ENCODE measurements around the gene ADGRD1.

Gene ADGRD1

DNA sequence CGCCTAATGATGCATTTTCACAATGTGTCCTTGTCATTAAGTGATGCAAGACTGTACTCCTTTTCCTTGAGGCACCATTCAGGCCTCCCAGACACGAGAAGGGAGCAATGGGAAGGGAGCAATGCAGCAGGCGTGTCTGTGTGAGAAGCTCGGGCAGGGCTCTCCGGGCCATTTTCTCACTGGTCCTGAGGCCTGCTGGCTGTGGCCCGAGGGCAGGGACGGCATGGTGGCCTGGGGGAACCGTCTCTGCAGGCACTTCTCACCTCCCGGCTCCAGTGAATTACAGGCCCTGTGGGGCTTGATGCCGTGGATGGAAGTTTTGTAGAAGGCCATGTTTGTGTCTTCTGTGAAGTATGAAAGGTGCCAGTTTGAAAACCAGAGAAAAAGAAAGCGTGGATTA is 71.0 kb downstream of the ADGRD1 start:
- DNase-seq (ENCODE audit: low read depth in 2 of 2): no peak

DNA sequence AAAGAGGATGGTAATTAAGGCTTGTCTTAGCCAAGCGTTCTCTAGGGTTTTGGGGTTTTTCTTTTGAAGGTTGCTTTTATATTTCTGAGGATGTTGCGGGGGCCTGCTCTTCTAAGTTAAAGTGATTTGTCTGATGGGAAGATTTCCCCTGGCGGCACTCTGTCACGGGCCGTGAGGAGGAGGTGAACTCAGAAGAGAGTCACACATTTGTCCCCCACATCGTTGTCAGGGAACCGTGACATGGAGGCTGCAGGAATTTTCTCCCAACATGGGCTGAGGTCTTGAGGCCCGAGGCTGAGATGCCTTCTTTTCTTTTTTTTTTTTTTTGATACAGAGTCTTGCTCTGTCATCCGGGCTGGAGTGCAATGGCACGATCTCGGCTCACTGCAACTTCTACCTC is 71.5 kb downstream of the ADGRD1 start:
- DNase-seq (ENCODE audit: low read depth in 2 of 2): no peak

DNA sequence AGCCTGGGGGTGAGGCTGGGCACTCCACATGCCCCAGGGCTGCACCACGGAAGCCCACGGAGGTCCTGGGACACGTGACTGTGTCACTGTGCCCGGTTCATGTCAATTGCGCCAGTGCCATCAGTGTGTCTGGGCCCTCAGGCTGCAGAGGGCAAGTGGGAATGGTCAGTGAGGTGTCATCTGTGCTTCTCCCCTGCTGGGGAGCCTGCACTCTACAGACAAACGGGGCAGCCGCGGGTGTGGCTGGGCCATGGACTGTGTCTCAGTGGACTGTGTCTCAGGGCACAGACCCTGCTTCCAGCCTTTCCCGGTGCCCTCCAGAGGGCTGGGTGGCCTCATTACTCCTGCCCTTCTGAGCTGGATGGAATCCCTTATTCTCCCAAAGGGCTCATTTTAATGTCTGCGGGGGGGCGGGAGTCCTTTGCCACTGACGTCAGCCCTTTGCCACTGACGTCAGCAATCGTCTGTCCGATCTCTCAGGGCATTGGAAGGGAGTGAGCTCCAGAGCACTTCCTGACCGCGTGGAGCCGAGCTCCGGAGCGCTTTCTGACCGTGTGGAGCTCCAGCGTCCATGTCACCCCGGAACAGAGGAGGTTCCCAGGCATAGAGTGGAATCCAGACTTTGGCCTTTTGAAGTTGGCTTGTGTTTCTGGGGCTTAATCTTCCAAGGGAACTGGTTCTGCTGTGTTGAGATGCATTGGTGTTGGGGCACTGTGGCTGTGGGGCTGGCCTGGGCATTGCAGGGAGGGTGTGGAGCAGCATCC is 72.4 kb downstream of the ADGRD1 start:
- DNase-seq (ENCODE audit: low read depth in 2 of 2): no peak

DNA sequence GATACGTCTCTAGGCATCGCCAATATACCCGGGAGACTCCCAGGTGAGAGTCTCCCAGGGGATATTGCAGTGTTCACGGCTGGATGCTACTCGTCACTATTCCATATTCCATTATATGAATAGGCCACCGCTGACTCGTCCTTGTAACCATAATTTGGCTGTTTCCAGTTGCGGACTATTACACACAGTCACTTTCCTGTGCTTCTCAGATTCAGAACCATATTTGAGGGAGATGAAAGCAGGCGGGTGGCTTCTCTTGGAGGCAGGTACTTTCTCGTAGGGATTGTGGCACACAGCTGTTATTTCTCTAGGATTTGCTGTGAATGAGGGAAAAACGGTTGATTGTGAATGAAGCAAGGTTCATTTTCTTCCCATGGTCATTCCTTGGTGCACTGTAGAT is 73.0 kb downstream of the ADGRD1 start:
- no peak for DNase-seq (ENCODE audit: low read depth in 2 of 2)

DNA sequence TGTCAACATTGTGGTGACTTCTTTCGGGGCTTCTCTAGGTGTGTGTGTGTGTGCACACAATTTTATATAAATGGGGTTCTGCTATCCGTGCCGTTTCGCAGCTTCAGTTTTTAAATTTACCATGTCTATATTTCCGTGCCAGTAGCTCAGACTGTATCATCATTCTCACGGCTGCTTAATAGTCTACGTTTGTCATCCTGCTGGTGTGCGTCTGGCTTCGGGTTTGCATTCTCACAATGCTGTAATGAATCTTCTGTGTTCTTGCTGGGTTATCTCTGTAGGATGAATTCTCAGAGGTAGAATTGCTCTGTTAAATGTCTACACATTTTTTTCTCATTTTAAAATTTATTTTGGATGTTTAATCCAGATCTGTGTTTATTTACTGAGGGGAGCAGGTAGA is 73.6 kb downstream of the ADGRD1 start:
- DNase-seq (ENCODE audit: low read depth in 2 of 2): no peak

DNA sequence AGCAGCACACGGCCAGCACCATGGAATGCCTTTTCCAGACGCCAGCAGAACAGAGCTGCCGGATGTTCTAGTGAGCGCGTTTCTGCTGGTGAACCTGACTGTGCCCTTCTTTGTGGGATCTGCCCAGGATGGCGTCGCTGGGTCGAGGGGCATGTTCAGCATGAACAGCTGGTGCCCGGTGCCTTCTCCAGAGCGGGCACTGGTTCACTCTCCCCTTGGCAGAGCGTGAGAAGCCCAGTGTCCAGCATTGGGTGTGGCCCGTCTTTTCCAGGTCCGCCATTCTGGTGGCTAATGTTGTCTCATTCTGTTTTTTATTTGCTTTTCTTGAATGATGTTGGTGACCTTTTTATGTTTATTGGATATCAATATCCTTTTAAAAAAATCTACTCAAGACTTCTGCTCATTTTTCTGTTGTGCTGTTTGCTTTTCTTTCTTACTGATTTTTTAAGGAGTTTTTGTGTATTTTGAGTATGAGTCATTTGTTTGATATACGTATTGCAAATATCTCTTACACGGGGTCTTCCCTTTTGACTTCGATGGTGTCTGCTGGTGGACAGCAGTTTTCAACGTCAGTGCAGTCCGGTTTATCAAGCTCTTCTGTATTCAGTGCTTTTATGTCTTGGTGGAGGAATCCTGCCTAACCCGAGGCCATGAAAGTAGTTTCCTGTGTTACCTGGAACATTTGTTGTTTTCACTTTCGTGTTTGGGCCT is 74.3 kb downstream of the ADGRD1 start:
- DNase-seq (ENCODE audit: low read depth in 2 of 2): no peak

DNA sequence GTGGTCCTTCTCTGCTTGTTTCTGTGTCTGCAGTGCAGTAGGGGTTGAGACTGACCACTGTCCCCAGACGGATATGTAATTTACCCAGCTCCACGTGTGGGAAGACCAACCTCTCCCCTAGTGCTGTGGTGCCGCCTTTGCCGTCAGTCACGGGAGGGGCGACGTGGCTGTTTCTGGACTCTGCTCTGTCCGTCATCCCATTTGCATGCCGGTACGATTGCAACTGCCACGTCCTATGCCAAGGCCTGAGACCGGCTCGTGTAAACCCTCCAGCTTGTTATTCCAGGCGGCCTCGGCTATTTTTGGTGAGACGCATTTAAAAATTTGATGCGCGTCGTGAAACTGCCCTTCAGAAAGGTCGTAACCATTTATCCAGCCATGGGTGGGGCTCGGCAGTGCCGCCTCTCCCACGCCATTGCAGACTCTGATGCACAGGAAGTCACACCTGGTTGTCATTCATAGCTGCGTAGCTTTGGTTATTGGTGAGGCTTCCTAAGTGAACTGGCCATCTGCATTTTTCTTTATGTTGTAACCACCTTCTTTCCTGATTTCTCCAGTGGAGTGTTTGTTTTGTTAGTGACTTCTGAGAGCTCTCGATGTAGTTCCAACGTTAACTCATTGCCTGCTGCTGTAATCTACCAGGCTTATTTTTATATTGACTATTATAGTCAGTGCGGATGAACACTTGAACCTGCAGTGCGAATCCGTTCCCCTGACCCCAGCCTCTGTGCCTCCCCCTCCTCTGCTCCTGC is 75.1 kb downstream of the ADGRD1 start:
- DNase-seq (ENCODE audit: low read depth in 2 of 2): no peak

DNA sequence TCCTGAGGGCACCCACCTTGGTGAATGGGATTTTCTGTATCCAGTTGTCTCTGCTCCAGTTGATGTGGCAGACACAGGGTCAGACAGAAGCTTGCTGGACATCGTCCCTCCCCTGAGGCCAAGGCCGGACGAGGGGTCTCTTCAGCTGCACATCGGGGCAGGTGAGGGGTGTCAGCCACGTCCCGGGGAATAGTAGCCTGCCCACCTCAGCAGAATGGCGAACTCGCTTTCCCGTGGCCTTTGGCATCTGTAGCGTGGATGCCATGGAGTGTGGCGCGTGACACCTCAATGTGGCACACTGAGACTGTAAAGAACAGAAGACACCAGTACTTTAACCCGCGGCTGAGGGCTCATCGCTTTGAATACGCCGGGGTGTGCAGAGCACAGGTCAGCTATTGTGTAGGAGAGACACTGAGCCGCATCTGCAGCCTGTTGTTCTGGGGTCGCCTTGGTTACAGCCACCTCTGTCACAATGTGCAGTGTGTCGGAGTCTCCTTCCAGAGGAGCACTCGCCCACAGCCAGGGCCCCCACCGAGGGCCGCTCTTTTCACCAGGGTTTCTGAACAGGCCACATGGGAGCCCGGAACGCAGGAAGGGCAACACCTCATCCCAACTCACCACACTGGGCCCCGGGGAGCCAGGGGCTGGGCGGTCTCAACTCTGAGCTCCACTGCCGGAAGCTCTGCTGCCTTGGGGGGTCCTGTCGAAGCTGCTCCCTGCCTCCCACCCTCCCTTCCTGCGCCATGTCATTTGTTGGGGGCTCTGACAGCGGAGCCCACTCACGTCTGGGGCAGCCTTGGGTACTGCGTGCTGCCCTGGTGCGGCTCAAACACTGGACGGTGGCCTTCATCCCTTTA is 77.0 kb downstream of the ADGRD1 start:
- no peak for DNase-seq (ENCODE audit: low read depth in 2 of 2)

DNA sequence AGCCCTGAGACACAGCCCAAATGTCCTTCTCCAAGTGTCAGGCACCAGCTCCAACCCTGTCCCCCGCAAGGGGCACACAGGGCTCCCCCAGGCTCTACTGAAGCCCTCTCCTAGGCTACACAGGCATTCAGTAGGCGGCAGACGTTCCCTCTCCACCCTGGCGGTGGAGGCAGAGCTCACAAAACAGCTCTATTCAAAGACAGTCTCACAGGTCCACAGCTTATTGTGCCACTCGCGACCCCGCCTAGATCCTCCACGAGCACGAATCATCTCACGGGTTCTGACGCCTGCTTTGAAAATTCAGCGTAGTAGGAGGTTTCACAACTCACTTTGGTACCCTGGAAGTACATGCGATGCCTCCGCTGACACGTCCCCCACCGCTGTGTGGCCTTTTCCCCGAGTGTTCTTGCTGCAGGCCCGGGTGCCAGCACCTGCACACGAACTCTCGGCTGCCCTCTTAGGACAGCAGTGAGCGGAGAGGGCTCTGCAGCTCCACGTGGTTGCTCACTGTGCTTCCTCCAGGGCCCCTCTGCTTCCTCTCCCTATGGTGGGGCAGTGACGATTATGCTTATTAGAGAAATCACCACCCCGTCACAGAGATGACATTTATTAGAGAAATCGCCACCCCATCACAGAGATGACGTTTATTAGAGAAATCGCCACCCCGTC is 78.5 kb downstream of the ADGRD1 start:
- DNase-seq (ENCODE audit: low read depth in 2 of 2): no peak

DNA sequence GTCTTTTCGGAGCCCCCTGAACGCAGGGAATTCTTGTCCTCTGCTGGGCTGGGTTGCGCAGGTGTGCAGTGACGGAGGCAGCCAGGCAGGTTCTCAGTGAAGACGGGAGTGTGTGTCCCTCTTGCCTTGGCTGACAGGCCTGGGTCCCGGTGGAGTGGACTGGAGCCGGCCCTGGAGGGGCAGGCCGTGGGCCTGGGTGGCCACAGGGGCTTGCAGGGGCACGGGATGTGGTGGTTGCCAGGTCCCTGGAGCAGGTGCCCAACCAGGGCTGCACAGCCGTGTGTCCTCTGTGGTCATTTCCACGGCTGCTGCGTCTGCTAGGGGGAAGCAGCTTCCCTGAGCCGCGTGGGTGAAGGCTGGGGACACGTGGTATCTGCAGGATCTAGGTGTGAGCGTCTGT is 79.8 kb downstream of the ADGRD1 start:
- DNase-seq (ENCODE audit: low read depth in 2 of 2): no peak

DNA sequence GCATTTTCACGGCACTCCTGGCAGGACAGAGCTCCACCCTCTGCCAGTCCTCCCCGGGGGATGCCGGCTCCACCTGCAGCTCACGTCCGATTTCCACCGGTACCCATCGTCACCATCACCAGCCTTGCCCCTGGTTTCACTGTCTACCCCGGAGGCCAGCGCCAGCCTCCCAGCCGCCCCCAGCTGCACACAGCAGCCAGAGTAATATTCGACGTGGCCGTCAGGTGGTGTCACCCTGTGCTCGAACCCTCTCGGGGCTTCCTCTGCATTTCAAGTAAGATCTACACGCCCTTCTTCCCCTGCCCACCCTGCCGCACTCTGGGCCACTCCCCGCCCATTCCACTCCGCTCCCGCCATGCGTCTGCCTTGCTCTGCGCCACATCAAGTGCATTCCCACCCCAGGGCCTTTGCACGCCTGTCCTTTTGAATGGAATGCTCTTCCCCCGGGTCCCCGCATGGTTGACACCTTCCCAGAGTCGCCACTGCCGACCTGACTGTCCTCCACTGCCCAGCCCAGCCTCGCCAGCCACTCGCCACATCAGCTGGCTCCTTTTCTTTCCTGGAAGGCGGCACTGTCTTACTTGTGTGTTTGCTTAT is 80.3 kb downstream of the ADGRD1 start:
- DNase-seq (ENCODE audit: low read depth in 2 of 2): no peak

DNA sequence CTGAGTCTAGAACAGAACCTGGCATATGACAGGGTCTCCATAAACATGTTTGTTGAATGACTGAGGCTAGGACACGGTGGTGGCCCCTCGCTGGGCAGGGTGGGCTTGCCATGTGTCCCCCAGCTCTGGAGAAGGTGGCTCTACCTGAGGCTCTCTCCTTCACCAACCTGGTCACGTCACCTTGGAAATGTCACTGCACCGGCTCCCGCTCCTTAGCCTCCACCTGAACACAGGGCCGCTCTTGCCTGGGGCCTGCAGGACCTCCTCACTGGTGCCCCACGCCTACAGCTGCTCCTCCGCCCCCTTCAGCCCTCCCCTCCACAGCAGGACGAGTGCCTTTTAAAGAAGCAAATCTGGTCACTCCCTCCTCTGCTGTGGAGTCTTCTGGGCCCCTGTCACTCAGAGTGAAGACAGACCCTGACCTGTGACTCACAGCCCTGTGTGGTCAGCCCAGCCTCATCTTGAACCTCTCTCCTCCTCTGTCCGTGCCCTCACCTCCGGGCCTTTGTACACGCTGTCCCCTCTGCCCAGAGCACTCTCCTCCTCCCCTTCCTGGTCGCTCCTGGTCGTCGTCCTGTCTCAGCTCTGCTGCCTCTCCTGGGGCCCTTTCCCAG is 81.0 kb downstream of the ADGRD1 start:
- DNase-seq (ENCODE audit: low read depth in 2 of 2): no peak

DNA sequence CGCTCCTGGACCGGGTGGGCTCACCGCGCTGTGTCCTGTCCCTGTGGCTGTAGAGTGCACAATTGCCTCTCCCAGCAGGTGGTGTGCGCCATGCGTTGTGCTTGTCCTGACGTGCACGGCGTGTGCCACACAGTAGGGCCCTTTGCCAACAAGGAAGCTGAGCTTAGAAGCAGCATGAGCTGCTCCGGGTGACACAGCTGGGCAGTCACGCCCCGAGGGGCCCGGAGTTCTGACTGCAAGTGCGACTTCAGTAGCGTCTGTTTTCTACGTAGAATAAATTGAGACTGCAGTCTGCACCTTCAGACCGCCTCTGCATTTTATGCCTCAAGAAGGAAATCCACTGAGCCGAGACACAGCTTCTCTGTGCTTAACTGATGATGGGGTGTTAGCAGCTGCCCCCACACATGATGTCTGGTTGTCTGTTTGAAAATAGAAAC is 81.6 kb downstream of the ADGRD1 start:
- no peak for DNase-seq (ENCODE audit: low read depth in 2 of 2)

DNA sequence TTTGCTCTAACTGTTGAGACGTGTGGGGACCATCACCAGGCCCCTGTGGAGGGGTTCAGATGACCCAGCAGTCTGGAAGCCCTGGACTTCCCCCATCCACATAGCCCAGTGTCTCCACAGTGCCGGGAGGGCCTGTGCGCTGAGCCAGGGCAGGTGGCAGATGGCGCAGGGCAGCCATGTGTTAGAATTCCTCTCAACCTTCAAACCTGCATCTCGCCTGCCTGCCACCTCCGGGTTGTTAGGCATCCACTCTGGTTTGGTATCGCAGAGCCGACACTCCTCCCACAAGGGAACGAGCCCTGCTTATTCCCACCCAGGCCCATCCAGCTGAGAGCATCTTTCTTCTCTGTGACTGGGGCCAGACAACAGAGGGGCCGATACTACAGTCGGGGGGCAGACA is 84.5 kb downstream of the ADGRD1 start:
- DNase-seq (ENCODE audit: low read depth in 2 of 2): no peak

DNA sequence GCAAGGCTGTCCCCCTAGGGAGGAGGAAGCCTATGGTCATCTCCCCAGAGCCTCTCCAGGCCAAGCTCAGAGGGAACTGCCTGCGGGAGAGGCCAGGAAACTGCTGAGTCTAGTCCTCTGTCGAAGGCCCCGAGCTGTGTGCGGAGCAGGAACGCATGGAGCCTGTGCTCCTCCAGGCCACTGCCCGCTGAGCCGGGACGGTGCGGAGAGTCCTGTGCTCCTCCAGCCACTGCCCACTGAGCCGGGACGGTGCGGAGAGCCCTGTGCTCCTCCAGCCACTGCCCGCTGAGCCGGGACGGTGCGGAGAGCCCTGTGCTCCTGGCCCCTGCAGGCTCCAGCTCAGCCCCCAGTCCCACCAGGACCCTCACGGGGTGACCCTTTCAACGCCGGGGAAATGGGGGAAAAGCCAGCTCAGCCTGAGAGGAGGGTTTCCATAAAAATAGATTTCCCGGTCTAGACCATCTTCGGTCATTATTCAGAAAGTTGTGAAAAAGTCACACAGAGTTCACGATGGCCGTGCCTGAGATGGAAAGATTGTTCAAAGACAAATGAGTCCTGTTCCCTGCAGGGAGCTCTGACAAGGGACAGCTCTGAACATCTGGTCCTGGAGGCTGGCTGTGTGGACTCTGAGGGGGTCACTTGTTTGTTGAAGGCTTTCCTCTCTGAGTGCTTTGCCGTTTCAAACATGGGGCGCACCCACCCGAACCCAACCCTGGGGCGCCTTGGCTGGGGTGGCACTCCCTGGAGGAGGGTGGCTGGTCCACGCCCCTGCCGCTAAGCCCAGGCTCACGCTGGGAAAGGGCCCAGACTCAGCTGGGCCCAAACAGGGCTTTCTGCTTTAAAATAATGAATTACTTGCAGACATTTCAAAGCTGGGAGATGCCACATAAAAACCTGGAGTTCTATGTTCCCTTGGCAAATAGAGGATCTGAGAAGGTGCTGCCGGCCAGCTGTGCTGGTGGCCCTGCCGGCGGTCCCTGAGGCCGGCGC is 85.5 kb downstream of the ADGRD1 start:
- DNase-seq (ENCODE audit: low read depth in 2 of 2): no peak

DNA sequence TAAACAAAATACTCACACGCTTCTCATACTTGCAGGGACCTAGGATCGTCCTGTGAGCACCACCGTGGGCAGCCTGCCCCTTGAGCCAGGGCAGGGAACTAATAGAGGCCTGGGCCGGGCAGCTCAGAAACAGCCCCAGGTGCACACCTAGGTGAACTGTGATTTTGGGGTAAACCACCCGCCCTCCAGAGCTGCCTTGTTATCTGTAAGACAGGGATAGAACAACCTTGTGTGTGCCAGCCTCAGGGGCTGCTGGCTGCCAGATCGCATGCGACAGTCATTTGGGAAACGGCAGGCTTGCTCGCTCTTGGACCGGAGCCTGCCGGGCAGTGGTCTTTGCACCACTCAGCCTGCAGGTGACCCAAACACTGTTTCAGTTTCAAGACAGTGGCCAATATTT is 86.8 kb downstream of the ADGRD1 start:
- DNase-seq (ENCODE audit: low read depth in 2 of 2): no peak

DNA sequence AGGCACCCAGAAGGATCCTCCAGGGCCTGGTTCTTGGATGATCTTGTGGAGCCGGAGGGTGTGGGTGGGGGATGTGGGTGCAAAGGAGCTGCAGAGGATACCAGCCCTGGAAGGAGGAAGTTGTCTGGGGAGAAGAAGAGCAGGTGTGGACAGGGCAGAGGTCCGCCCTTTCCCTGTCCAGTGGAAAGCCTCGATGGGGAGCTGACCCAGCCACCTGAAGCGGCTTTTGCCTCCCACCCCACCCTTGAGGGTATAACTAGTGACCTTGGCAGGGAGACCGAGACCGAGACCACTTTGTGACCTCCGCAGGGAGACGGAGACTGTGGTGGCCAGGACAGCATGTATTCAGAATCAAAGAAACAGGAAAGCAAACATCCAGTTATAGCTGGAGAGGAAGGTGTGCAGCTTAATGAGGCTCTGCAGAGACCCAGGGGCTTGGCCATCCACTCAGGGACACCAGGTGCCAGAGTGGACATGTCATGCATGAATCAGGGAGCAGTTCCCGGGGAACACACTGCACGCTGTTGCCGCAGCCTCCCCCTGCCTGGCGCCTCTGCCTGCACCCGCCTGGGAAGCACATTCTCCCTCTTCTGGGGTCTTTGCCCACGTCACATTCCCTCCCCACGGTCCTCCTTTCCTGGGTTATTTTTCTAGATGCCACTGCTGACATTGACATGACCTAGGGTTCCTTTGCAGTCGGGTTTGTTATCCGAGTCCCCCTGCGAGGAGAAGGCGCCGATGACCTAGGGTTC is 87.7 kb downstream of the ADGRD1 start:
- DNase-seq (ENCODE audit: low read depth in 2 of 2): no peak
